NCI-H748 treated with DMSO at 0.1 percent for 48 hours (cell line): ENCODE data around the gene MGA.

Experiments used
- DNase-seq: peaks from one replicate; lab custom pipeline; 2025; lab: John Stamatoyannopoulos, UW

Gene MGA

GRCh38 chr15:41658689-41659088 lies 1.5 kb upstream of the MGA start:
- DNase-seq, result no peak

DNA sequence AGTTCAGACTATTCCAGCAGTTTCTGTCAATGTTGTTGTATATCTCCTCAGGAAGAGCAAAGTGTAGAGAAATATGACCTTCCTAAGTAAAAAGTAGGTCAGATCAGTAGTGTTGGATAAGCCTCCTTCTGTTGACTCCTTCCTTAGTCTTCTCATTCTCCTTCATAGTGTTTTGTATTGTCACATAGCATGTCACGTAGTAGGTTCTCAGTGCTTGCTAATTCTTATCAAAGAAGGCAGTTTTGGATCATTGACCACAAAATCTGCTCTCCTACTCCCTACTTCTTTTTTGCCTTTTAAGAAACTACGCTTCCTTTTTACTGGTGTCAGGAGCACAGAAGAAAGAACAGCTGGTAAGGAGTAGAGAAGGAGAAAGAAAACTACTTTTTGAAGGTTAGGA lies 1.0 kb upstream of the MGA start:
- DNase-seq, result no peak

DNA sequence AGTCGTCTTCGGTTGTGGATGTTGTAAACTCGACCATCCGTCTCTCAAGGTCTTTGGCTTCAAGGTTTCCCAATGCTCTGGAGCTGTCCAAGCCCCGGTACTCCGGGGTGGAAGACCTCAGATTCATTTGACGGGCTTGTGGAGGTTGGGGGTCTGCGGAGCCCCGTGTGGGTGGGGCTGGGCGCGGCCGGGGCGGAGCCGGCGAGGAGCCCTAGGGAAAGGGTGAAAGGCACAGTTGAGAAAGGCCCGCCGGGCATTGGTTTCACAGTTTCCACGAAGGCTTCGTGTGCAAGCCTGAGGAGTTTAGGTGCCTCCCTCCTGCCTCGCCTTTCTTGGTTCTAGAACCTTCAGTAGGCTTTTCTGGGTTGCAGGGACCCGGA lies 360 bp upstream of the MGA start:
- DNase-seq, result no peak

- DNase-seq, result peak; percentile 37
Measured at GRCh38 chr15:41661078-41661517, 893 bp downstream of the MGA start.

- peak; percentile 45 for DNase-seq
Measured at GRCh38 chr15:41661518-41662225, 1.5 kb downstream of the MGA start.

DNA sequence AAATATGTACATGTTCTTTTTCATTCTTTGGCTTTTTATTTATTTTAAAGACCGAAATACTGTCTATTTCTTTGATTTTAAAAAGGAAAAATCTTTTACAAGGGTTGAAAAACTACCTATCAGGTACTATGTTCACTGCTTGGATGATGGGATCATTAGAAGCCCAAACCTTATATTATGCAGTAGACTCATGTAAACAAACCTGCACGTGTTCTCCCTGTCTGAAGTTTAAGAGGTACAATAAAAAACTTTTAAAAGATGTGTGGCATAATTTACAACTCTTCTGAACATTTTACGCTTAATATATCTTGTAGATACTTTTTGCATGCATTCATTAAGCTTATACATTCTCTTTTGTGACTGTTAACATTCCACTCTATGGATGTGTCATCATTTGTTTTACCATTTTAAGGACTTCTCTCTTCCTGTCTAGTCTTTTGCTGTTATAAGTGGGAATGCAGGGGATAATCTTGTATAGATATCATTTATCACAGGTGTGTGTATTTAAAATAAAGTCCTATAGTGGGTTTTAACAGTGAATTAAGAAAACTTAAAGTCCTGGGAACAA lies 6.2 kb downstream of the MGA start:
- no peak for DNase-seq

- DNase-seq, result no peak
Measured at GRCh38 chr15:41669701-41670100, 9.5 kb downstream of the MGA start.

- DNase-seq, result no peak
Measured at GRCh38 chr15:41671656-41672648, 11.7 kb downstream of the MGA start.

- no peak for DNase-seq
Measured at GRCh38 chr15:41675337-41675736, 15.1 kb downstream of the MGA start.

DNA sequence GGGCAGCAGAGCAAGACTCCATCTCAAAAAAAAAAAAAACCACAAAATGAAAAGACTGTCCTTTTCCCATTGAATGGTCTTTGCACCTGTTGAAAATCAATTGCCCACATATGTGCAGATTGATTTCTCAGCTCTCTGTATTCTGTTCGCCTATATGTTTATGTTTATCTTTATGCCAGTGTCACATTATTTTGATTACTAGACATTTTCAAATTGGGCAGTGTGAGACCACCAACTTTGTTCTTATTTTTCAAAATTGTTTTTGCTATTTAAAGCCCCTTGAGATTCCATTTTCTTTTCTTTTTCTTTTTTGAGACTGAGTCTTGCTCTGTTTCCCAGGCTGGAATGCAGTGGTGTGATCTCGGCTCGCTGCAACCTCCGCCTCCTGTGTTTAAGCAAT lies 18.5 kb downstream of the MGA start:
- DNase-seq, result no peak

DNA sequence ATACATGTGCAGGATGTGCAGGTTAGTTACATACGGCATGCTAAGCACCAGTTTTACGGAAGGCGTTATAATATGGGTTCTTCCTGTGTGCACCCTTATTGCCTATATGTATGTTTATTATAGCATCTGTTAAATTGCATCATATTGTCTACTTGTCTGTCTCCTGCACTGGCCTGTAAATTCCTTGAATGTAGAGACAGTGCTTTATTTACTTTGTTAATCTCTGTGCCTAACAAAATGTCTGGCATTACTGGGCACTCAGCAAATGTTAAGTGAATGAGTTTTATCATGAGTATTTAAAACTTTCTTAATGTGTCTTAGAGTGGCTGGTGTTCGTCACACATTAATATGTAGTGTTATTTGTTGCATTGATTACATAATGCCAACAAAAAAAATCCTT lies 23.8 kb downstream of the MGA start:
- DNase-seq, result no peak

GRCh38 chr15:41688671-41689070 lies 28.5 kb downstream of the MGA start:
- DNase-seq, result no peak

DNA sequence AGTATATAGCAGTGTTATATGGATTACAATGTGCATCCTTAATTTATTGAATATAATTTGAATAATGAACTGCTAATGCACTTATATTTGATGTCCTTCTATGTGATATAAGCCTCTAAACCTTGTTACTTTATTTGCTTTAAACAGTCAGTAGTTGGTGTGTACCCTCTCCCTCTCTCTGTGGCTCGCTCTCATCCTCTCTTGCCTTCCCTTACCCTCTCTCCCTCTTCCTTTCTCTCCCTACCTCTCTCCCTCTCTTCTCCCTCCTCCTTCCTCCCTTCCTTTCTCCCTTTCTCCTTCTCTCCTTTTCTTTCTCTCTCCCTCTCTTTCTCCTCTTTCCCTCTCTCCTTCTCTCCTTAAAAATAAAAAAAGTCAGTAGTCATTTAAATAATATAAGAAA lies 28.9 kb downstream of the MGA start:
- no peak for DNase-seq

GRCh38 chr15:41689834-41690233 lies 29.6 kb downstream of the MGA start:
- no peak for DNase-seq

DNA sequence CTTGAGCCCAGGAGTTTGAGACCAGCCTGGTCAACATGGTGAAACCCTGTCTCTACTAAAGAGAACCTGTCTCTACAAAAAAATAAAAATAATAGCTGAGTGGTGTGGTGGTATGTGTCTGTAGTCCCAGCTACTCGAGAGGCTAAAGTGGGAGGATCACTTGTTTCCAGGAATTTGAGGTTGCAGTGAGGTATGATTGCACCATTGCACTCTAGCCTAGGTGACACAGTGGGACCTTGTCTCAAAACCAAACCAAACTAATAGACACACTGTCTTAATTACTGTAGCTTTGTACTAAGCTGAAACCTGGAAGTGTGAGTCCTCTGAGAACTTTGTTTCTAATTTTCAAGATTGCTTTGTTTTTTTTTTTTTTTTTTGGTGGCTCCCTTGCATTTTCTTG lies 30.4 kb downstream of the MGA start:
- no peak for DNase-seq

DNA sequence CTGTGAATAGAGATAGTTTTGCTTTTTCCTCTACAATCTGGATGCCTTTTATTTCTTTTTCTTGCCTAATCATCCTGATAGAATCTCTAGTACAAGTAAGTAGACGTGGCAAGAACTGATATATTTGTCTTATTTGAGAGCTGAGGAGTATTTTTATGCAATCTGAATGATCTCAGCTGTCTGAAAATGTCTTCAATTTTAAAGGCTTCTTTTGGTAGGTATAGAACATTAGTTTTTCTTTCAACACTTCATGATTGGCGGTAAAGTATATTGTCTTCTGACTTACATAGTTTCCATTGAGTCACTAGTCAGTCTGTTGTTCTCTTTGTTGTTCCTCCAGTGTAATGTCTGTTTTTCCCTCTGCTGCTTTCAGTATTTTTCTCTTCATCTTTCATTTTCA lies 31.3 kb downstream of the MGA start:
- DNase-seq, result no peak

GRCh38 chr15:41692049-41692448 lies 31.8 kb downstream of the MGA start:
- no peak for DNase-seq

DNA sequence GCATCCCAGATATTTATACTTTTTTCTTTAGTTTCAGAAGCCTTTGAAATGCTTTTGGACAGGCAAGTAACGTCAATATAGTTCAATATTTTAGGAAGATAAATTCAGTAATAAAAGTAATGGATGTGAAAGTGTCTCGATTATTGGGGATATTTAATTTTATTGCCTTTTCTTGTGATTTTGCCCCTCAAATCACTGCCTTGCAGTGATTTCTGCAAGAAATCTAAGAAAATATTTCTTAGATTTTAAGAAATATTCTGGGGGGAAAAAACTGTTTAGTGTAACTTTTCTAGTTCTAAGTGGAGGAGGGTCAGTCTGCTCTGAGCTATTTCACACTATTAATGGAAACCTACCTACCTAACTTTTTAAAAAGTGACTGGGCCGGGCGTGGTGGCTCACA lies 33.6 kb downstream of the MGA start:
- DNase-seq, result no peak

GRCh38 chr15:41695750-41696436 lies 35.7 kb downstream of the MGA start:
- no peak for DNase-seq

GRCh38 chr15:41698779-41699178 lies 38.6 kb downstream of the MGA start:
- no peak for DNase-seq

GRCh38 chr15:41703120-41703519 lies 42.9 kb downstream of the MGA start:
- DNase-seq, result no peak

DNA sequence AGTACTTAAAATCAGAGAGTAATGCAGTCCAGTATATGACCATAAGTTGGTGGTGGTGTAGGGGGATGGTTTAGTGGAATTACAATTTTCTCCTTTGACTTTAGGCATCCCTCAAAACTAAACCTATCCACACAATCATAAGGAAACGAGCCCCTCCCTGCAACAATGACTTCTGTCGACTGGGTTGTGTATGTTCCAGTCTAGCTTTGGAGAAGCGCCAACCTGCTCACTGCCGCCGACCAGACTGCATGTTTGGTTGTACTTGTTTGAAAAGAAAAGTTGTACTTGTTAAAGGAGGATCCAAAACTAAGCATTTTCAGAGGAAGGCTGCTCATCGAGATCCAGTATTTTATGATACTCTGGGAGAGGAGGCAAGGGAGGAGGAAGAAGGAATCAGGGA lies 52.8 kb downstream of the MGA start:
- DNase-seq, result no peak
